OCI-LY3 (cell line): ENCODE measurements around the gene PIGM.

Experiments used
- H2AFZ ChIP-seq: fragments of 200-600, 300-600 bp; shearing (Covaris generic); 2 replicates; pipeline ENCODE4 v1.6.0; 2014; ENCODE audit warnings: antibody characterized with exemption, low read depth, low read length
- H3K27ac ChIP-seq: fragments of 200-600, 300-600 bp; sonication (generic); 2 replicates; pipeline ENCODE4 v1.5.1; 2014; ENCODE audit warnings: mild to moderate bottlenecking, low read length, moderate library complexity, mixed read lengths
- H3K27me3 ChIP-seq: fragments of 200-600, 300-600 bp; sonication (generic); 2 replicates; pipeline ENCODE4 v1.6.1; 2014; ENCODE audit warnings: low read depth, low read length, mixed read lengths
- H3K36me3 ChIP-seq: fragments of 200-600, 300-600 bp; sonication (generic); replicated peaks from 2 replicates; pipeline ENCODE3; 2014; ENCODE audit warnings: low read depth, low read length, mixed read lengths
- H3K4me1 ChIP-seq: fragments of 300-600, 200-600 bp; sonication (generic); 2 replicates; pipeline ENCODE4 v1.6.1; 2014; ENCODE audit warnings: low read length, mixed read lengths
- H3K4me2 ChIP-seq: fragments of 200-600, 300-600 bp; sonication (generic); 2 replicates; pipeline ENCODE4 v1.6.1; 2014; ENCODE audit warnings: low read length, mixed read lengths
- H3K4me3 ChIP-seq: fragments of 300-600, 200-600 bp; sonication (generic); 2 replicates; pipeline ENCODE4 v1.5.1; 2014; ENCODE audit warnings: antibody characterized with exemption, mild to moderate bottlenecking, low read length, moderate library complexity
- H3K79me2 ChIP-seq: fragments of 300-600, 200-600 bp; shearing (Covaris generic); 2 replicates; pipeline ENCODE4 v1.6.1; 2014; ENCODE audit warnings: mild to moderate bottlenecking, low read length, mixed read lengths
- H3K9ac ChIP-seq: fragments of 300-600, 200-600 bp; shearing (Covaris generic); 2 replicates; pipeline ENCODE4 v1.6.0; 2014; ENCODE audit warnings: mild to moderate bottlenecking, low read length, moderate library complexity
- H3K9me3 ChIP-seq: fragments of 200-600, 300-600 bp; shearing (Covaris generic); 2 replicates; pipeline ENCODE4 v1.6.1; 2014; ENCODE audit warnings: low read length, mixed read lengths; ENCODE audit not compliant: insufficient read depth
- H4K20me1 ChIP-seq: fragments of 200-600, 300-600 bp; sonication (generic); 2 replicates; pipeline ENCODE4 v1.6.1; 2016; ENCODE audit warnings: low read length, mixed read lengths; ENCODE audit not compliant: insufficient read depth
- EZH2phosphoT487 ChIP-seq: fragments of 200-600 bp; shearing (Covaris generic); IDR thresholded peaks from 2 replicates; pipeline ENCODE4 v1.6.1; 2018; ENCODE audit warnings: antibody characterized with exemption, mixed run types, low read depth
- TF ChIP-seq, protein P1 (sequence below): fragments of 200-600, 300-600 bp; sonication (generic); IDR thresholded peaks from 2 replicates; pipeline ENCODE4 v1.5.1; 2014; ENCODE audit warnings: antibody characterized with exemption, low read length, low read depth

The PIGM gene

GRCh38 chr1:160018347-160018746 is 13.4 kb downstream of the PIGM start:
- no peak overlapping the region for H2AFZ ChIP-seq
- peaks cover 34% of the 10 kb centered on the region for H3K27me3 ChIP-seq
- no peak overlapping the region for H3K4me3 ChIP-seq
- H3K9me3 ChIP-seq = no peaks in the 10 kb centered on the region
- H3K9ac ChIP-seq = no peak overlapping the region
- no peak overlapping the region for H3K4me2 ChIP-seq
- no peaks in the 10 kb centered on the region for H3K4me1 ChIP-seq
- H3K36me3 ChIP-seq = no peaks in the 10 kb centered on the region
- TF ChIP-seq, protein P1, sequence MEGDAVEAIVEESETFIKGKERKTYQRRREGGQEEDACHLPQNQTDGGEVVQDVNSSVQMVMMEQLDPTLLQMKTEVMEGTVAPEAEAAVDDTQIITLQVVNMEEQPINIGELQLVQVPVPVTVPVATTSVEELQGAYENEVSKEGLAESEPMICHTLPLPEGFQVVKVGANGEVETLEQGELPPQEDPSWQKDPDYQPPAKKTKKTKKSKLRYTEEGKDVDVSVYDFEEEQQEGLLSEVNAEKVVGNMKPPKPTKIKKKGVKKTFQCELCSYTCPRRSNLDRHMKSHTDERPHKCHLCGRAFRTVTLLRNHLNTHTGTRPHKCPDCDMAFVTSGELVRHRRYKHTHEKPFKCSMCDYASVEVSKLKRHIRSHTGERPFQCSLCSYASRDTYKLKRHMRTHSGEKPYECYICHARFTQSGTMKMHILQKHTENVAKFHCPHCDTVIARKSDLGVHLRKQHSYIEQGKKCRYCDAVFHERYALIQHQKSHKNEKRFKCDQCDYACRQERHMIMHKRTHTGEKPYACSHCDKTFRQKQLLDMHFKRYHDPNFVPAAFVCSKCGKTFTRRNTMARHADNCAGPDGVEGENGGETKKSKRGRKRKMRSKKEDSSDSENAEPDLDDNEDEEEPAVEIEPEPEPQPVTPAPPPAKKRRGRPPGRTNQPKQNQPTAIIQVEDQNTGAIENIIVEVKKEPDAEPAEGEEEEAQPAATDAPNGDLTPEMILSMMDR = no peak
- TF ChIP-seq EZH2phosphoT487 = no peak
- no peaks in the 10 kb centered on the region for H3K79me2 ChIP-seq
- no peaks in the 10 kb centered on the region for H4K20me1 ChIP-seq
- no peak overlapping the region for H3K27ac ChIP-seq

DNA sequence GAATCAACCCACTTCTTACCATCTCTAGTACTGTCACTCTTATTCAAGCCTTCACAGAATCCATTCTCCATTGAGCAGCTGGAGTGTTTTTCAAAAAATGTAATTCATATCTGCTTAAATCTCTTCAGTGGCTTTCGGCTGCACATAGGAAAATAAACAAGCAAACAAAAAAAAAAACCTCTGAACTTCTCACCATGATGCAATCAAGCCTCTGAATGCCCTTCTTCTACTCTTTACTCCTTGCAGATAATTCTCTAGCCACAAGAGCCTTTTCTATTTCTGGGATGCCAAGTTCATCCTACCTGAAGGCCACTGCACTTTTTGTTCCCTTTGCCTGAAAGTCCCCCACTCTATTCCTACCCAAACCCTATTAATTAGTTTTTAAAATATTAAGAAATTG is 14.2 kb downstream of the PIGM start:
- Histone ChIP-seq H3K27me3 (peaks cover 34% of the 10 kb centered on the region), H3K9me3 (no peaks in the 10 kb centered on the region), H2AFZ (no peak overlapping the region), H3K36me3 (no peaks in the 10 kb centered on the region), H3K4me1 (no peaks in the 10 kb centered on the region), H3K9ac (no peak overlapping the region), H4K20me1 (no peaks in the 10 kb centered on the region), H3K4me2 (no peak overlapping the region), H3K79me2 (no peaks in the 10 kb centered on the region), H3K27ac (no peak overlapping the region), H3K4me3 (no peak overlapping the region)
- TF ChIP-seq, protein P1 = no peak
- TF ChIP-seq EZH2phosphoT487 = no peak

DNA sequence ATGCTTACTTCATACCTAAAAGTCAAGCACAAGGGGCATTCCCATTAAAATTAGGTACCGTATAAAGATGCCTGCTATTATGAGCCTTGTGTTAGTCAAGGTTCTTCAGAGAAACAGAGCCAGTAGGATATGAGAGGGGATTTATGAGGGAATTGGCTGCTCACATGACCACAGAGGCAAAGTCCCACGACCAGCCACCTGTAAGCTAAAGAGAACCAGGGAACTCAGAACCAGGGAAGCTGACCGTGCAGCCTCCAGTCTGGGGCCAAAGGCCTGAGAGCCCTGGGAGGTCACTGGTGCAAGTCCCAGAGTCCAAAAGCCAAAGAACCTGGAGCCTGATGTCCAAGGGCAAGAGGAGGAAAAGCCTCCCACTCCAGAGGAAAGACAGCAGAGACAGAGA is 20.0 kb downstream of the PIGM start:
- Histone ChIP-seq H3K27me3 (peaks cover 51% of the 10 kb centered on the region), H3K4me2 (no peak overlapping the region), H4K20me1 (no peaks in the 10 kb centered on the region), H3K9ac (no peak overlapping the region), H3K79me2 (no peaks in the 10 kb centered on the region), H3K27ac (no peak overlapping the region), H3K9me3 (no peaks in the 10 kb centered on the region), H3K4me1 (no peaks in the 10 kb centered on the region), H3K36me3 (no peaks in the 10 kb centered on the region), H2AFZ (no peak overlapping the region), H3K4me3 (no peak overlapping the region)
- TF ChIP-seq, protein P1 = no peak
- TF ChIP-seq EZH2phosphoT487 = no peak

- Histone ChIP-seq H3K9ac (no peak overlapping the region), H3K4me2 (no peak overlapping the region)
Measured at GRCh38 chr1:160009801-160010200, 22.0 kb downstream of the PIGM start.

More at GRCh38 chr1:160009801-160010200, 22.0 kb downstream of the PIGM start:
- Histone ChIP-seq H3K79me2 (no peaks in the 10 kb centered on the region), H3K27ac (no peak overlapping the region), H3K4me1 (no peaks in the 10 kb centered on the region), H4K20me1 (no peaks in the 10 kb centered on the region), H3K36me3 (no peaks in the 10 kb centered on the region), H3K4me3 (no peak overlapping the region), H3K27me3 (peaks cover 51% of the 10 kb centered on the region), H2AFZ (no peak overlapping the region), H3K9me3 (no peaks in the 10 kb centered on the region)
- no peak for TF ChIP-seq EZH2phosphoT487
- TF ChIP-seq, protein P1 = no peak
